ENCODE results near the gene TRIM28.
"Not testable (repeated sequence)": the region's sequence is repeated elsewhere in the genome, so short reads cannot be mapped to it uniquely, and the experiment has no call there.

The TRIM28 gene

GRCh38 chr19:58536852-58537798 lies 6.7 kb upstream of the TRIM28 start:
- ATAC-seq (no peak), DNase-seq (no peak)
- Mint-ChIP-seq H3K4me1 (peaks cover 10% of the 10 kb centered on the region), H3K27me3 (peaks cover 16% of the 10 kb centered on the region), H3K36me3 (ENCODE audit: low read depth) (no peaks in the 10 kb centered on the region), H3K9me3 (no peaks in the 10 kb centered on the region), H3K4me3 (no peak overlapping the region), H3K27ac (no peak overlapping the region)

GRCh38 chr19:58538257-58539168 lies 5.4 kb upstream of the TRIM28 start:
- Mint-ChIP-seq H3K36me3 (ENCODE audit: low read depth) (no peaks in the 10 kb centered on the region), H3K27me3 (peaks cover 18% of the 10 kb centered on the region), H3K9me3 (no peaks in the 10 kb centered on the region), H3K27ac (peak overlapping the region; percentile 59), H3K4me3 (peak overlapping the region; percentile 71), H3K4me1 (peaks cover 13% of the 10 kb centered on the region)
- DNase-seq = peak; percentile 63
- ATAC-seq = peak; percentile 86

- H3K27ac Mint-ChIP-seq; ATAC-seq; H3K9me3 Mint-ChIP-seq; DNase-seq; H3K4me3 Mint-ChIP-seq; H3K36me3 Mint-ChIP-seq (ENCODE audit: low read depth): not testable (repeated sequence)
- Mint-ChIP-seq H3K27me3 (peaks cover 23% of the 10 kb centered on the region), H3K4me1 (peaks cover 19% of the 10 kb centered on the region)
Observed at GRCh38 chr19:58539169-58539559, 4.7 kb upstream of the TRIM28 start.

GRCh38 chr19:58542641-58543372 lies 1.1 kb upstream of the TRIM28 start:
- Mint-ChIP-seq H3K27ac (peak overlapping the region; percentile 39), H3K36me3 (ENCODE audit: low read depth) (peaks cover 30% of the 10 kb centered on the region), H3K4me1 (peaks cover 41% of the 10 kb centered on the region), H3K27me3 (peaks cover 23% of the 10 kb centered on the region)
- not testable (repeated sequence) for H3K9me3 Mint-ChIP-seq, ATAC-seq, H3K4me3 Mint-ChIP-seq, DNase-seq

GRCh38 chr19:58544591-58545285 lies 874 bp downstream of the TRIM28 start:
- Mint-ChIP-seq H3K4me1 (peaks cover 41% of the 10 kb centered on the region), H3K4me3 (peak overlapping the region; percentile 96), H3K36me3 (ENCODE audit: low read depth) (peaks cover 42% of the 10 kb centered on the region), H3K9me3 (no peaks in the 10 kb centered on the region), H3K27me3 (peaks cover 13% of the 10 kb centered on the region), H3K27ac (peak overlapping the region; percentile 97)
- DNase-seq = peak; percentile 81
- peak; percentile 34 for ATAC-seq

- ATAC-seq = no peak
- Mint-ChIP-seq H3K36me3 (ENCODE audit: low read depth) (peaks cover 47% of the 10 kb centered on the region), H3K27me3 (peaks cover 9% of the 10 kb centered on the region), H3K27ac (peak overlapping the region; percentile 92), H3K4me1 (peaks cover 44% of the 10 kb centered on the region), H3K9me3 (no peaks in the 10 kb centered on the region), H3K4me3 (peak overlapping the region; percentile 96)
- DNase-seq = no peak
Observed at GRCh38 chr19:58545286-58546018, 1.6 kb downstream of the TRIM28 start.

- Mint-ChIP-seq H3K4me3 (peak overlapping the region; percentile 96), H3K27ac (peak overlapping the region; percentile 92), H3K4me1 (peaks cover 45% of the 10 kb centered on the region), H3K36me3 (ENCODE audit: low read depth) (peaks cover 49% of the 10 kb centered on the region), H3K27me3 (peaks cover 8% of the 10 kb centered on the region), H3K9me3 (no peaks in the 10 kb centered on the region)
- ATAC-seq = no peak
- DNase-seq = no peak
Observed at GRCh38 chr19:58546019-58546530, 2.2 kb downstream of the TRIM28 start.

- Mint-ChIP-seq H3K36me3 (ENCODE audit: low read depth) (peaks cover 60% of the 10 kb centered on the region), H3K9me3 (no peaks in the 10 kb centered on the region), H3K4me1 (peaks cover 47% of the 10 kb centered on the region), H3K27ac (peak overlapping the region; percentile 75), H3K27me3 (peaks cover 7% of the 10 kb centered on the region), H3K4me3 (peak overlapping the region; percentile 96)
- no peak for DNase-seq
- no peak for ATAC-seq
Observed at GRCh38 chr19:58547323-58548312, 3.8 kb downstream of the TRIM28 start.

GRCh38 chr19:58548859-58549663 lies 5.2 kb downstream of the TRIM28 start:
- peaks cover 70% of the 10 kb centered on the region for H3K36me3 Mint-ChIP-seq (ENCODE audit: low read depth)
- DNase-seq (no peak), ATAC-seq (no peak)
- no peaks in the 10 kb centered on the region for H3K9me3 Mint-ChIP-seq
- no peak overlapping the region for H3K27ac Mint-ChIP-seq
- H3K4me1 Mint-ChIP-seq = peaks cover 51% of the 10 kb centered on the region
- H3K27me3 Mint-ChIP-seq = no peaks in the 10 kb centered on the region
- no peak overlapping the region for H3K4me3 Mint-ChIP-seq

- Mint-ChIP-seq H3K27me3 (no peaks in the 10 kb centered on the region), H3K4me3 (no peak overlapping the region), H3K4me1 (peaks cover 58% of the 10 kb centered on the region), H3K27ac (peak overlapping the region; percentile 59), H3K9me3 (no peaks in the 10 kb centered on the region), H3K36me3 (ENCODE audit: low read depth) (peaks cover 75% of the 10 kb centered on the region)
- no peak for ATAC-seq
- DNase-seq = no peak
Observed at GRCh38 chr19:58549664-58550361, 5.9 kb downstream of the TRIM28 start.
